ENCODE measurements around the gene CHAC1. TPM values are rescaled to one million over a fixed set of nuclear protein-coding genes. Genes with fewer than 3 reads are reported as not detected.

The CHAC1 gene
- total RNA-seq, 1 donor from 2014 or later: 1.6 TPM

DNA sequence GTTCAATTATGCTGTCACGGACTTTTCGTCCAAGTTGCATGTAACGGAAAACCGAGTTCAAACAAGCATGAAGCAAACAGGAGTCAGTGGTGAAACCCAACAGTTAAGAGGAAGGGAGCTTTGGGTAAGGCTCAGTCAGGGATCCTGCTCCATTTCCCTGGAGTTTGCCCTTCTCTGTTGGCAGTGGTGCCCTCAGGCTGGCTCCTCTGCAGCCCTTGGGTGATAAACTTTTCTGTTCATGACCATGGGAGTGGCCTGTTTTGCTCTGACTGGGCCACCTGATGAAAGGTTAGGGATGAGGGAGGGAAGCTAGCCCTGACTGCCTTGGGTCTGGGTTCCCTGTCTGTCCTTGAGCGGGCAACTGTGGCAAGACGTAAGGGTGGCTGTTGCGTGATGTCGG is 16.1 kb downstream of the CHAC1 start:
- intact Hi-C loops (cut with DNase I): no loop called here
- DNase-seq (ENCODE audit: low spot score): no peak

DNA sequence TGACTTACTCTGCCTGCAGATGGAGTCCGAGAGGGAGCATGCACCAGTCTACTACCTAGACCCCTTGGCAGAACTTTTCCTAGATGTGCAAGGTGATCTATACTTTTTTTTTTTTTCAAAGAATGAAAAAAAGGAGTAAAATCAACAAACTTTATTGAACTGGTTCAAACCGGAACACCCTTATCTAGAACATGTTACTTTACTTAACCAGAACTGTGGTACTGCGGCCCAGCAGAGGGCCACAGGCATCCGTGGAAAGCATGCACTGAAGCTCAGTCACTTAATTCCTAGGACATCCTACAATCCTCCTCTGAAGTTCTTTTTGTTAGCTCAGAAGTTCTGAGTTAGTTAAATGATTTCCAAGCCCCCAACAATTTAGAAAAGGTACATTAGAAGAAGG is 21.6 kb downstream of the CHAC1 start:
- intact Hi-C loops (cut with DNase I): no loop called here

DNA sequence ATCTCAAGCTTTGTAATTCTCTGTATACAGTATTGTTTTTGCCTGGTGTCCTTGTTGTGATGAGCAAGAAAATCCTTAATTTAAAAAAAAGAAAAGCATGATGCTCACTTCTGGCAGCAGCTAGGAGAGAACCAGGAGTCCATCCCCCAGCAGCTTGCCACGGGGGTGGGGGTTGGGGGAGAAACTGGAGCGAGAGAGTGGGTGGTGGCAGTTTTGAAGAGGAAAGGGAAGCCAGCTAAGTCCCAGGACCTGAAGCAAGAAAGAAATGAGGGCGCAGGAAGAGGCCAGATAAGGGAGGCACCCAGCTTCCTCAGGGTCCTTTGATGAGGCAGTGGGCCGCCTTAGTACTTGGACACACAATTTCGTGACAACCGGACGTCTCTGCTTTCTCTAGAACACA is 23.5 kb downstream of the CHAC1 start:
- intact Hi-C loops (cut with DNase I): no loop called here
- DNase-seq (ENCODE audit: low spot score): peak; percentile 51

More for the DNA sequence above, 21.6 kb downstream of the CHAC1 start:
- DNase-seq (ENCODE audit: low spot score): no peak

DNA sequence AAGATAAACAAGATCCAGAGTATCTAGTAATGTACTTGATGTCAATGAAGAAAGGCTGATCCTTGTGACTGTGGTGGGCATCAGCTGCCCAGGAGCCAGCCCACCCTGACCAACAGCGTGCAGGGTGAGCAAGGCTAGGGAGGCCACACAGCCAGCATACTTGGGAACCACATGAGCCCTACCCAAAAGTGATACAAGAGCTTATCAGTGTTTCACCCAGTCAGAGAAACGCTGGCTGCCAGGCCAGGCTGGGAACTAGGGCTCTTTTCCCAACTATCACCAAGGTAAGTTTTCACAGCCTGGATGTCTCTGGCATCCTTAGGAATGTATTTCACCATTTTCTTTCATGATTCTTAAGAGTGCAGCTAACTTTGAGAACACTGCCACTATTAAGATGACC is 24.9 kb downstream of the CHAC1 start:
- intact Hi-C loops (cut with DNase I): no loop called here
- DNase-seq (ENCODE audit: low spot score): peak; percentile 61

DNA sequence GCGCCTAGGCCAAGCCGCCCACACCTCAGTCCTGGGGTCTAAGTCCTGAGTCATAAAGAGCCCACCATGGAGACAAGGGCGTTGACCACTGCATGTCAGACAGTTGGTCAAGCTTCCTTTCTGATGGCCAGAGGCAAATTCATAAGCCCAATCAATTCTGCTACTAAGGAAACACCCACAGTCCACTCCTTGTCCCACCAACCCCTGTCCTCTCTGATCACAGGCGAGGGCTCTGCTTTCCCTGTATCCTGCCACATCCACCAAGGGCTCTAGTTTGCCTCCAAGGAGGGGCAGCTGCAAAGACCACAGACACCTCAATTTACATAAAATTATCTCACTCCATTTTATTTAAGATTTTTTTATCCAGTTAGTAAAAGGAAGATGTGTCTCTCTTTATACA is 25.3 kb downstream of the CHAC1 start:
- DNase-seq (ENCODE audit: low spot score): no peak
- intact Hi-C loops (cut with DNase I): no loop called here

DNA sequence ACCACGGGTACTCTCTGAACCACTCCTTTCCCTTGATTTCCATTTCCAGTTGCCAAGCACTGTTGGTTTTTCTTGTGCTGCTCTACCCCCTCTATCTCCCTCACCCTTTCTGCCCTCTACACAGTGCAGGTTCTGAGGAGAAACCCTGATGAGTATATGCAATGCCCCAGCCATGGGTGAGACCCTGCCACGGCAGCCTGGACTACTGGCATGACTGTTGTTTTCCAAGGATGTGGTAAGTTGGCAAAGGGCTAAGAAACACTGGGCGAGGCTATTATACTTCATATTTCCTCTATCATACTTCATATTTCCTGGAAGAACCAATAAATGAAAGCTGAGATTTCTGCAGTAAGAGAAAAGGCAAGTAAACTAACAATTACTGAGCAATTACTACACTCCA is 27.9 kb downstream of the CHAC1 start:
- intact Hi-C loops (cut with DNase I): no loop called here
- no peak for DNase-seq (ENCODE audit: low spot score)

DNA sequence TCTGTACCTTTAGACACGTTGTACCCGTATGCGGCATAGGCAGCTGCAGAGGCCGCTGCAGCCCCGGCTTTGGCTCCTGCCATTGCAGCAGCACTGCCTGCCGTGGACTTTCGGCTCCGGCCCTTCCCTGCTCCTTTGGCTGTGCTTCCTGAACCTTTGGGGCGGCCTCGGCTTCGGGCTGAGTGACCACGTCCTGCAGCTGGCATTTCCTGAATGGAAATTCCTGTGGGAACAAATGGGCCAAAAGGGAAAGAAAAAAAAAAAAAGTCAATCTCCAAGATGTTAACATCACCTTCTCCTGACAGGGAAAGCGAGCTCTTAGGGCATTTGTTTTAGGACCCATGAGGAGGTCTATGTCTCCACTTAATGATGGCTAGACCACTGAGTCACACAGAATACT is 29.6 kb downstream of the CHAC1 start:
- intact Hi-C loops (cut with DNase I): no loop called here
- no peak for DNase-seq (ENCODE audit: low spot score)

DNA sequence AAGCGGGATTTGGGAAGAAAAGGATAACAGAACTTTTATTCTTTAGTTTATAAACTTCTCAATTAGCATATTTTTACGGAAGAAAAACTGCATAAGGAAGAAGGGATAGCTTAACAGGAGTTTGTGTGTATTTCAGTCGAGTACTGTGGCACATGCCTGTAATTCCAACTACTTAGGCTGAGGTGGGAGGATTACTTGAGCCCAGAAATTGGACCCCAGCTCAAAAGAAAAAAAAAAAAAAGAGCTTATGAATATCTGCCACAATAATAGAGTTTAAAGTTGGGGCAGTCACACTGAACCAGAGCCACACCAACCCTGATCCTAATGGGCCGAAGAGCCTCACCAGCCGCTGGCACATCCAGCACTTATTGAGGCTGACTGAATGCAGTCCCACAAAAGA is 31.1 kb downstream of the CHAC1 start:
- intact Hi-C loops (cut with DNase I): no loop called here
- no peak for DNase-seq (ENCODE audit: low spot score)

DNA sequence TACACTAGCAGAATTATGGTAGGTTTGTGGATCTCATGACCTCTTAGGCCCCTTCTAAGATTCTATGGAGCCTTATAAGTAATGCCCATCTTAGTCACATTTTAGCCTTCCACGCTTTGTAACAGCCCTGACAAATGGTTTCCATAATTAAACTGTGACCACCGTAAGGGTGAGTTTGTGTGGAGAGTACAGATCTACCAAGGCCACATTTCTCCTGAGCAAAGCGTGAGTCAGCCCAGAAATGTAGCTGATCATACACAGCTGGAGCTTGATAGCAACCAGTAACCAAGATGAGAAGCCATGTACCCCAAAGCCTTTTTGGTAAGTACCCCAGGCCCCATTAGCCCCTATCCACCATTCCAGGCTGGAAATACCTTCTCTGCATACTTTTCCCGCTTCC is 31.7 kb downstream of the CHAC1 start:
- intact Hi-C loops (cut with DNase I): no loop called here
- no peak for DNase-seq (ENCODE audit: low spot score)

DNA sequence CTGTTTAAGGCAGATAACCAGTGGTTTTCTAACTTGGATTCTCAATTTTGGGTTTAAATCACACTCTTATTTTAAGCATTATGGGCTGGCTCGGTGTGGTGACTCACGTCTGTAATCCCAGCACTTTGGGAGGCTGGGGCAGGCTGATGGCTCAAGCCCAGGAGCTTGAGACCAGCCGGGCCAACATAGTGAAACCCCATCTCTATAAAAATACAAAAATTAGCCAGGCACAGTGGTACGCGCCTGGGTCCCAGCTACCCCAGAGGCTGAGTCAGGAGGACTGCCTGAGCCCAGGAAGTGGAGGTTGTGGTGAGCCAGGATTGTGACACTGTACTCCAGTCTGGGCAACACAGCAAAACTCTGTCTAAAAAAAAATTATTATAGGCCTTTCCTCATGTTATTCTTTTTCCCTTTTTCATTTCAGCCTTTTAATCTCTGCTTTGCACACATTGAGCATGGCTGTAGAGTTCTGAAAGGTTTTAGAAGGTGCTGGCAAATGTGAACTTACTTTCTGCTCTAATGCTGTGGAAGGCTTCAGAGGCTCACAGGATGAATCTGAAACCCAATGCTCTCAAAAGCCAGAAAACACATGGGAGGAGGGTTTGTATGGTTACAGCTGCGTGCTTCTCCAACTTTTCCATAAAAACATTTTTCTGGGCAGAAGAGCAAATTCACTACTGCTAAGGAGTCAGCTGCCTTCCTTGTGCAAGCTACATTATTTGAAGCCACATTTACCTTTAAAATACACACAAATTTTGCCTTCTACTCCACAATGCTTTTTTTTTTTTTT is 32.5 kb downstream of the CHAC1 start:
- DNase-seq (ENCODE audit: low spot score): no peak
- intact Hi-C loops (cut with DNase I): no loop called here

DNA sequence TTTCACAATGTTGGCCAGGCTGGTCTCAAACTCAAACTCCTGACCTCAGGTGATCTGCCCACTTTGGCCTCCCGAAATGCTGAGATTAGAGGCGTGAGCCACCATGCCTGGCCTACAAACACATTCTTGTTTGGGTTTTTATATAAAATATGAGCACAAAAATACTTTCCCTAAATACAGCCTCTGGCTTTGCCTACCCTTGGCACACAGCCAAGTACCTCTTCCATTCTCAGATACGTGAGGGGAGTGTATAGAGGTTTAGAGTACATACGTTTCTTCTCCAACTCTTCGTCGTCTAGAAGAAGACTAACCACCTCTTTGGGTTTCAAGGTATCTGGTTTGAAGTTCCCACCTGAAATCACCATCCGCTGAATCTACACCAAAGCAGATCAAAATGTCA is 33.5 kb downstream of the CHAC1 start:
- DNase-seq (ENCODE audit: low spot score): no peak
- intact Hi-C loops (cut with DNase I): no loop called here

DNA sequence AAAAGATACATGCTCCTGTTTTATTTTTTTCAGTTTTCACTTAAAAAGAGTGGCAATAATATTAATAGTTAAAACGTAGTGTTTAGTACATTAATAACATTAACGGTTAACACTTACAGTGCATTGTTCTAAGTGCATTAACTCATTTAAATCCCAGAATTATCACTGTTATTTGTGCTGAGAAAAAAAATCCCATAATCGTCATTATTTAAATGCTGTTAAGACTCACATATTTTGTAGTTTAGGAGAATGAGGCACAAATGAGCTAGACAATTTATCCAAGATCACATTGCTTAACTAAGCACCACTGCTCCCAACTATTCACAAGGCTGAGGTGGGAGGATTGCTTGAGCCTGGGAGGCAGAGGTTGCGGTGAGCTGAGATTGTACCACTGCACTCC is 34.9 kb downstream of the CHAC1 start:
- intact Hi-C loops (cut with DNase I): no loop called here
- no peak for DNase-seq (ENCODE audit: low spot score)

DNA sequence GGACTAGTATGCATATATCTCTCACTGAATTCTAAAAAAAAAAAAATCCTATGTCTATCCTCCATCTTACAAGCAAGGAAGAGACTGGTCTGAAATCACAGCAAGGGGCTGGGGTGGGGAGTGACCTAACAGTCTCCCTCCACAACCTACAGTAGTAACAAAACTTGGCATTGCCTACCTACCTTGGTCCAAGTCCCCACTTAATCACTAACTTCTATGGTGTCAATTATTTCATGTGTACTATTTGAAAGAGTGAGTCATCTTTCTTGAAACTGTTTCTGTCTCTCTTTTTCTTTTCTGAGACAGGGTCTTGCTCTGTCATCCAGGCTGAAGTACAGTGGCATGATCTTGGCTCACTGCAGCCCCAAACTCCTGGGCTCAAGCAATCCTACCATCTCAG is 36.8 kb downstream of the CHAC1 start:
- DNase-seq (ENCODE audit: low spot score): no peak
- intact Hi-C loops (cut with DNase I): no loop called here

DNA sequence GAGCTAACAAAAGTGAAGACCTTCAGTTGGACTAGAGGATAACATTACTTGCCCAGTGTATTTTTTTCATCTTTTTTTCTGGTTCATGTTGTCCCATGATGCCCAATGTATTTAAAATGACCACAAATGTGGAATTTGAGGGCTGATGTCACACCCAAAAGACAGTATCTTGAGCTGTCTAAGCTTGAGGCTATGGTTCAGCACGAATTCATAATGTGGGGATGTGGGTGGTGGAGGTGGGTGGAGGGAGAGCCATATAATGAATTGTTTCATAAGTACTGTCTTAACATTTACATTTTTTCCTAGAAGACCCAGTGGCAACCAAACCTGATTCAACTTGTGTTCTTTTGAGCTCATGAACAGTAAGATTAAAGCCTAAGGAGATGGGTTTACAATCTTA is 37.5 kb downstream of the CHAC1 start:
- DNase-seq (ENCODE audit: low spot score): no peak
- intact Hi-C loops (cut with DNase I): no loop called here

DNA sequence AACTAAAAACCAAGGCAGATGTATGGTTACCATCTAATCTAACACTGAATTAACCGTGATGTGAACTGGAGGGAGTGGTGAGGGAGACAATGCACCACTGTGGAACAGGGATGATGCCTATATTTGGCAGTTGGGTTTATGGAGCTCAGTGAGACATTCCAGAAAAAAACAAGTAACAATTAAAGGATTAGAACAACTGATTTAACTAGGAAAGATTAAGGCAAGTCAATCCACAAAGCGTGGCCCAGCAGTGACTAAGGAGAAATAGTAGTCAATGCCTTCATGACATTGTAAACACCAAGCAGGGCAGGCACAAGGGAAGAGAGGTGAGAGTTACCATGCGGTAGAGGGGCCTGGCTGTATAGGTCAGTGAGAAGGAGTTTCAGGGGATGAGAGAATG is 38.1 kb downstream of the CHAC1 start:
- intact Hi-C loops (cut with DNase I): no loop called here
- no peak for DNase-seq (ENCODE audit: low spot score)

DNA sequence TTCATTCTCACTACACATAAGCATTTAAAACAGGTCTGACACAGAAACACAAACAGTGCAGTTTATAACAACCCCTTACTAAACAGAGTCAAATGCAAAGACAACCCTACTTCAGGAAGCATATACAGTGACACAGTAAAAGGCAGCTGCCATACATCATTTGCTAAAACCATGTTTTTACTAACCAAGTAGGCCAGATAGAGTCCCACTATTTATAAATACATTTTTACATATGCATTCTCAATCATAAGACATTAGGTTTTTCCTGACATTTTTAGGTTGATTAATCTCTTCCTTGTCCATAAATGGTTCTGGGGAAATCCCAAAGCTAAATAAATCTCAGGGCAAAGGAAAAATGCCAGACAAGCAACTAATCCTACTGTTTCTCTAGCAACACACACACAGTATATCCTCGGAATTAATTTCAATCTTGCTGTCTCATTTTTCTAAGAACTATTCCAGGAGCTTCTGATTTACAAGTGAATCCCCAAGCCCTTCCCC is 39.0 kb downstream of the CHAC1 start:
- intact Hi-C loops (cut with DNase I): no loop called here
- DNase-seq (ENCODE audit: low spot score): no peak

DNA sequence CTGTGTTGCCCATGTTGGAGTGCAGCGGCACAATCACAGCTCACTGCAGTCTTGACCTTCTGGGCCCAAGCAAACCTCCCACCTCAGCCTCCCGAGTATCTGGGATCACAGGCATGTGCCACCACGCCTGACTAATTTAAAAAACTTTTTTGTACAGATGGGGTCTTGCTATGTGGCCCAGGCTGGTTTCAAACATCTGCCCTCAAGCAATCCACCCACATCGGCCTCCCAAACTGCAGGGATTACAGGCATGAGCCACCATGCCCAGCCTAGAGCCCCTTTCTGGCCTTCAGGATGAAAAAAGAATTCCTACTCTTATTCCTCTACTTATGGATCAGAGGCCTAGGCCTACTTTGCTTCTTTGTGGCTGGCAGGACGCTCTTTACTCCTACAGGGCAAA is 39.6 kb downstream of the CHAC1 start:
- intact Hi-C loops (cut with DNase I): no loop called here
- DNase-seq (ENCODE audit: low spot score): no peak

DNA sequence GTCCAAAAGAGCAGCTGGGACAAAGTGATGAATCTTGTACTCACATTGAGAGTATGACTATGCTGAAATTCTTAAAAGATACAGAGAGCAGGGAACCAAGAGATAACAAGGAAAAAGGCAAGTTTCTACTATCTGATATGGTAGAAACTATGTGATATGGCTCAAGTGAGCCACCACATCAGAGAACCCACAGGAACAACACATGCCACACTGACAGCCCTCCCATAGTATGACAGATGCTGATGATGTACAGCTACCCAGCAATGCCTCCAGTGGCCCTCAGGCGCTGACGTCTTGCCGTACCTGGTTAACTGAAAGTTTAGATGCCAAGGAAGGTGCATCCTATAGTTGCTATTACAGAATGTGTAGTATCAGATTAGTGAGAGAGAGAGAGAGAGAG is 42.4 kb downstream of the CHAC1 start:
- no peak for DNase-seq (ENCODE audit: low spot score)
- intact Hi-C loops (cut with DNase I): no loop called here

DNA sequence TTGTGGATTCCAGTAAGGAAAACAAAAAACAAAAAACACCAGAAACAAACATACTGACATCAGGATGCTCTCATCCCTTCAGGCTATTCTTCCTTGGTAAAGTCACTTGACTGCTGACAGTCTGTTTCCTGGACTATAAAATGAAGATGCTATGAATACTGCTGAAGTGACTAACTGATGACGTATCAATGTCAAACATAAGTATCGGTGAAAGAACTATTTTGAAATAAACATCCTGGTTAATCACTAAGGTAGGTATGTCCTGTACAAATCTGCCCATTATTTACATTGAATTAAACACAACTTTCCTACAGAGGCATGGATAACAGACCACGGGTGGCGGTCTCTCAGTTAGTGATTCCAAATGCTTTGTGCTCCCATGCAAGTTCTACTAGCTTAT is 45.9 kb downstream of the CHAC1 start:
- no peak for DNase-seq (ENCODE audit: low spot score)
- intact Hi-C loops (cut with DNase I): no loop called here

DNA sequence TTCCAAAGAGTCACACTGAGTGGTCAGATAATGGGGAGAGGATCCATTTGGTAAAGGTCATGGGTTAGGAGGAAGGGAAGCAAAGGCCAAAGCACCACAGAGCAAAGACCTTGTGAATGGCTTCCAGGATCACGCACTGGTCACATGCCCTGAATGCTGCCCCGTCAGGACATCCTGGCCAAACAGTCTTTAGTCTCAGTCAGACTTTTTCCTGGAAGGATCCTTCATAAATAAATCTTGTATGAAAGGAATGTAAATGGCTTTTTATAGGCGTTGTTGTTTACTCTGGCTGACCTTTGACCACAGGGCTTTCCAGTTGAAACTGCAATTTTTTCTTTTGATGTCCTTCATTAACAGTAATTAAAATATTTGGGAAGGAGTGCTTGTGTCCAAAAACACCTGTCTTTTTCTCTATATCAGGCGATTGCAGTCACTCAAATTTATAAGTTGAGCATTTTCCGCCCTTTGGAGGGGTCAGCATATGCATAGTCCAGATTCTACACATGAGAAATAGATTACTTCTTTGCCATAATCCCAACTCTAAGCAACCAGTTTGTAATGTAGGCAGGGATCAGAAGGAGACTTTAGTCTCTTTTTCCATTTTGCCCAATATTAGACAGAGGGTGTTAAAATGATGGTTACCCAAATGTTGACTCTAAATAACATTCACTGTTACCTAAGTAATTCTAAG is 48.4 kb downstream of the CHAC1 start:
- intact Hi-C loops (cut with DNase I): no loop called here
- no peak for DNase-seq (ENCODE audit: low spot score)

DNA sequence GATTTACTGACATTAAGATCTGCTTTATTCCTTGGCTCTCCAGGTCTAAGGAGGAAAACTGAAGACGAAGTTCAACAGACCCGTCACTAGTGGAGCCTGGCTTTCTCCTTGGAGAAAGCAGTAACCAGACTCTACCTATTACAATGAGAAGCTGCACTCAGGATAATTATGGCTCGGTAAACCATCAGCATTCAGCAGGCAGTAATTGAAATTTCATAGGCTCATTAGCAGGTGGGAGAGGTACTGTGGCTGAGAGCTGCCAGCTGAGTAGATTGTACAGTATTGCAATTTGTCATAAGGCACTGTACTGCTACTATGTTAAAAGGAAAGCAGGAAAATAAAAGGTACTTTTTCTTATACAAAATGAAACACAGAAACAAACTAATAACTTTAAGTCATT is 51.2 kb downstream of the CHAC1 start:
- no peak for DNase-seq (ENCODE audit: low spot score)
- intact Hi-C loops (cut with DNase I): no loop called here

Measured in cardiac septum (tissue), 1 donor.